ENCODE data around the gene NUPR1. TPM values are rescaled to one million over a fixed set of nuclear protein-coding genes. Genes with fewer than 3 reads are reported as not detected.
"Not testable (repeated sequence)": the region's sequence is repeated elsewhere in the genome, so short reads cannot be mapped to it uniquely, and the experiment has no call there.

NUPR1 gene
- polyA plus RNA-seq, 1 donor from 2014 or later, result not detected

DNA sequence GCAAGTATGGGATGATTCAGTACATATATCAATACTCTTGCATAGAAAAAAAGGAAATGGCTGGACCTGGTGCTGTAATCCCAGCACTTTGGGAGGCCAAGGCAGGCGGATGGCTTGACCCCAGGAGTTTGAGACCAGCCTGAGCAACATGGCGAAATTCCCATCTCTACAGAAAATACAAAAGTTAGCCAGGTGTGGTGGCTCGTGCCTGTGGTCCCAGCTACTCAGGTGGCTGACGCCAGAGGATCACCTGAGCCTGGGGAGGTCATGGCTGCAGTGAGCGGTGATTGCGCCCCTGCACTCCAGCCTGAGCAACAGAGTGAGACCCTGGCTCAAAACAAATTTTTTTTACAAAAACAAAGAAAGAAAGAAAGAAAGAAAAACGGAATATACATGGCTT is 7.9 kb upstream of the NUPR1 start:
- H3K4me3 ChIP-seq (ENCODE audit: low read length), result no peak overlapping the region
- H3K9me3 ChIP-seq (ENCODE audit: low read length), result no peaks in the 10 kb centered on the region
- TF ChIP-seq, protein P1, sequence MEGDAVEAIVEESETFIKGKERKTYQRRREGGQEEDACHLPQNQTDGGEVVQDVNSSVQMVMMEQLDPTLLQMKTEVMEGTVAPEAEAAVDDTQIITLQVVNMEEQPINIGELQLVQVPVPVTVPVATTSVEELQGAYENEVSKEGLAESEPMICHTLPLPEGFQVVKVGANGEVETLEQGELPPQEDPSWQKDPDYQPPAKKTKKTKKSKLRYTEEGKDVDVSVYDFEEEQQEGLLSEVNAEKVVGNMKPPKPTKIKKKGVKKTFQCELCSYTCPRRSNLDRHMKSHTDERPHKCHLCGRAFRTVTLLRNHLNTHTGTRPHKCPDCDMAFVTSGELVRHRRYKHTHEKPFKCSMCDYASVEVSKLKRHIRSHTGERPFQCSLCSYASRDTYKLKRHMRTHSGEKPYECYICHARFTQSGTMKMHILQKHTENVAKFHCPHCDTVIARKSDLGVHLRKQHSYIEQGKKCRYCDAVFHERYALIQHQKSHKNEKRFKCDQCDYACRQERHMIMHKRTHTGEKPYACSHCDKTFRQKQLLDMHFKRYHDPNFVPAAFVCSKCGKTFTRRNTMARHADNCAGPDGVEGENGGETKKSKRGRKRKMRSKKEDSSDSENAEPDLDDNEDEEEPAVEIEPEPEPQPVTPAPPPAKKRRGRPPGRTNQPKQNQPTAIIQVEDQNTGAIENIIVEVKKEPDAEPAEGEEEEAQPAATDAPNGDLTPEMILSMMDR (IDR thresholded peaks at IDR 0.05; ENCODE audit: poor library complexity, severe bottlenecking), result no peak
- TF ChIP-seq, protein P2, sequence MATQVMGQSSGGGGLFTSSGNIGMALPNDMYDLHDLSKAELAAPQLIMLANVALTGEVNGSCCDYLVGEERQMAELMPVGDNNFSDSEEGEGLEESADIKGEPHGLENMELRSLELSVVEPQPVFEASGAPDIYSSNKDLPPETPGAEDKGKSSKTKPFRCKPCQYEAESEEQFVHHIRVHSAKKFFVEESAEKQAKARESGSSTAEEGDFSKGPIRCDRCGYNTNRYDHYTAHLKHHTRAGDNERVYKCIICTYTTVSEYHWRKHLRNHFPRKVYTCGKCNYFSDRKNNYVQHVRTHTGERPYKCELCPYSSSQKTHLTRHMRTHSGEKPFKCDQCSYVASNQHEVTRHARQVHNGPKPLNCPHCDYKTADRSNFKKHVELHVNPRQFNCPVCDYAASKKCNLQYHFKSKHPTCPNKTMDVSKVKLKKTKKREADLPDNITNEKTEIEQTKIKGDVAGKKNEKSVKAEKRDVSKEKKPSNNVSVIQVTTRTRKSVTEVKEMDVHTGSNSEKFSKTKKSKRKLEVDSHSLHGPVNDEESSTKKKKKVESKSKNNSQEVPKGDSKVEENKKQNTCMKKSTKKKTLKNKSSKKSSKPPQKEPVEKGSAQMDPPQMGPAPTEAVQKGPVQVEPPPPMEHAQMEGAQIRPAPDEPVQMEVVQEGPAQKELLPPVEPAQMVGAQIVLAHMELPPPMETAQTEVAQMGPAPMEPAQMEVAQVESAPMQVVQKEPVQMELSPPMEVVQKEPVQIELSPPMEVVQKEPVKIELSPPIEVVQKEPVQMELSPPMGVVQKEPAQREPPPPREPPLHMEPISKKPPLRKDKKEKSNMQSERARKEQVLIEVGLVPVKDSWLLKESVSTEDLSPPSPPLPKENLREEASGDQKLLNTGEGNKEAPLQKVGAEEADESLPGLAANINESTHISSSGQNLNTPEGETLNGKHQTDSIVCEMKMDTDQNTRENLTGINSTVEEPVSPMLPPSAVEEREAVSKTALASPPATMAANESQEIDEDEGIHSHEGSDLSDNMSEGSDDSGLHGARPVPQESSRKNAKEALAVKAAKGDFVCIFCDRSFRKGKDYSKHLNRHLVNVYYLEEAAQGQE (IDR thresholded peaks at IDR 0.05; ENCODE audit: borderline replicate concordance), result no peak
- TF ChIP-seq SMC3 (conservative IDR thresholded peaks at IDR 0.05; ENCODE audit: poor library complexity) (no peak), EP300 (conservative IDR thresholded peaks at IDR 0.05; ENCODE audit: poor library complexity, severe bottlenecking) (no peak)

DNA sequence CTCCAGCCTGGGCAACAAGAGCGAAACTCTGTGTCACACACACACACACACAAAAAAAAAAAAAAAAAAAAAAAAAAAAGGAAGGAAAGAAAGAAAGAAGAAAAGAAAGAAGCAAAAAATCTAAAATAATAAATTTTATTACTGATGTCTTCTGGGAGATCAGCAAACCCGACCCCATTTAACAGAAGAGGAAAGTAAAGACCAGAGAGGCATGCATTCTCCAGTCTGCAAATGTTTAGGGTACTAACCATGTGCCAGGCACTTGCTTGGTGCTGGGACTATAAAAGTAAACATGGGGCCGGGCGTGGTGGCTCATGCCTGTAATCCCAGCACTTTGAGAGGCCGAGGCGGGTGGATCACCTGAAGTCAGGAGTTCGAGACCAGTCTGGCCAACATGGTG is 7.2 kb upstream of the NUPR1 start:
- H3F3A ChIP-seq (ENCODE audit: insufficient read depth, low read length, poor library complexity, severe bottlenecking); H3K9me2 ChIP-seq (ENCODE audit: insufficient read depth, low read length); H3K27ac ChIP-seq (ENCODE audit: low read length); H3K79me2 ChIP-seq (replicated peaks; ENCODE audit: insufficient read depth, low read length); H3K27me3 ChIP-seq (ENCODE audit: insufficient read depth, low read depth, low read length); H3K9ac ChIP-seq (ENCODE audit: low read length); H3K36me3 ChIP-seq (ENCODE audit: insufficient read depth, low read length); H2AFZ ChIP-seq (ENCODE audit: low read depth, low read length); H3K4me2 ChIP-seq (ENCODE audit: low read length); H3K9me3 ChIP-seq (ENCODE audit: low read length); H3K4me3 ChIP-seq (ENCODE audit: low read length); H4K20me1 ChIP-seq (ENCODE audit: insufficient read depth): not testable (repeated sequence)

More for the DNA sequence above, 7.9 kb upstream of the NUPR1 start:
- Histone ChIP-seq H2AFZ (ENCODE audit: low read depth, low read length) (no peak overlapping the region), H3F3A (ENCODE audit: insufficient read depth, low read length, poor library complexity, severe bottlenecking) (no peaks in the 10 kb centered on the region), H3K4me2 (ENCODE audit: low read length) (no peak overlapping the region), H3K27ac (ENCODE audit: low read length) (no peak overlapping the region), H4K20me1 (ENCODE audit: insufficient read depth) (no peaks in the 10 kb centered on the region), H3K9ac (ENCODE audit: low read length) (no peak overlapping the region), H3K9me2 (ENCODE audit: insufficient read depth, low read length) (no peaks in the 10 kb centered on the region), H3K36me3 (ENCODE audit: insufficient read depth, low read length) (no peaks in the 10 kb centered on the region), H3K27me3 (ENCODE audit: insufficient read depth, low read depth, low read length) (no peaks in the 10 kb centered on the region), H3K79me2 (replicated peaks; ENCODE audit: insufficient read depth, low read length) (no peaks in the 10 kb centered on the region)

GRCh38 chr16:28544998-28545397 is 6.2 kb upstream of the NUPR1 start:
- no peak overlapping the region for H3K4me3 ChIP-seq (ENCODE audit: low read length)
- H3K79me2 ChIP-seq (replicated peaks; ENCODE audit: insufficient read depth, low read length), result no peaks in the 10 kb centered on the region
- H2AFZ ChIP-seq (ENCODE audit: low read depth, low read length), result no peak overlapping the region
- TF ChIP-seq EZH2 (IDR thresholded peaks at IDR 0.05; ENCODE audit: borderline replicate concordance, insufficient read depth, low read length, poor library complexity, severe bottlenecking) (no peak), EP300 (conservative IDR thresholded peaks at IDR 0.05; ENCODE audit: poor library complexity, severe bottlenecking) (no peak), RAD21 (conservative IDR thresholded peaks at IDR 0.05) (no peak), SMC3 (conservative IDR thresholded peaks at IDR 0.05; ENCODE audit: poor library complexity) (no peak), TAF1 (IDR thresholded peaks at IDR 0.05; ENCODE audit: low read depth) (no peak), POLR2AphosphoS5 (IDR thresholded peaks at IDR 0.05) (no peak), MXI1 (conservative IDR thresholded peaks at IDR 0.05; ENCODE audit: poor library complexity, severe bottlenecking) (no peak)
- TF ChIP-seq, protein P1 (IDR thresholded peaks at IDR 0.05; ENCODE audit: poor library complexity, severe bottlenecking), result no peak
- TF ChIP-seq, protein P2 (IDR thresholded peaks at IDR 0.05; ENCODE audit: borderline replicate concordance), result no peak
- no peaks in the 10 kb centered on the region for H3K27me3 ChIP-seq (ENCODE audit: insufficient read depth, low read depth, low read length)
- H3K36me3 ChIP-seq (ENCODE audit: insufficient read depth, low read length), result no peaks in the 10 kb centered on the region
- no peaks in the 10 kb centered on the region for H3F3A ChIP-seq (ENCODE audit: insufficient read depth, low read length, poor library complexity, severe bottlenecking)
- H4K20me1 ChIP-seq (ENCODE audit: insufficient read depth), result no peaks in the 10 kb centered on the region
- H3K4me2 ChIP-seq (ENCODE audit: low read length), result no peak overlapping the region
- H3K9ac ChIP-seq (ENCODE audit: low read length), result no peak overlapping the region
- H3K9me3 ChIP-seq (ENCODE audit: low read length), result no peaks in the 10 kb centered on the region
- no peak overlapping the region for H3K27ac ChIP-seq (ENCODE audit: low read length)
- H3K9me2 ChIP-seq (ENCODE audit: insufficient read depth, low read length), result no peaks in the 10 kb centered on the region
